ENCODE results near the gene MLLT6.

Gene MLLT6

DNA sequence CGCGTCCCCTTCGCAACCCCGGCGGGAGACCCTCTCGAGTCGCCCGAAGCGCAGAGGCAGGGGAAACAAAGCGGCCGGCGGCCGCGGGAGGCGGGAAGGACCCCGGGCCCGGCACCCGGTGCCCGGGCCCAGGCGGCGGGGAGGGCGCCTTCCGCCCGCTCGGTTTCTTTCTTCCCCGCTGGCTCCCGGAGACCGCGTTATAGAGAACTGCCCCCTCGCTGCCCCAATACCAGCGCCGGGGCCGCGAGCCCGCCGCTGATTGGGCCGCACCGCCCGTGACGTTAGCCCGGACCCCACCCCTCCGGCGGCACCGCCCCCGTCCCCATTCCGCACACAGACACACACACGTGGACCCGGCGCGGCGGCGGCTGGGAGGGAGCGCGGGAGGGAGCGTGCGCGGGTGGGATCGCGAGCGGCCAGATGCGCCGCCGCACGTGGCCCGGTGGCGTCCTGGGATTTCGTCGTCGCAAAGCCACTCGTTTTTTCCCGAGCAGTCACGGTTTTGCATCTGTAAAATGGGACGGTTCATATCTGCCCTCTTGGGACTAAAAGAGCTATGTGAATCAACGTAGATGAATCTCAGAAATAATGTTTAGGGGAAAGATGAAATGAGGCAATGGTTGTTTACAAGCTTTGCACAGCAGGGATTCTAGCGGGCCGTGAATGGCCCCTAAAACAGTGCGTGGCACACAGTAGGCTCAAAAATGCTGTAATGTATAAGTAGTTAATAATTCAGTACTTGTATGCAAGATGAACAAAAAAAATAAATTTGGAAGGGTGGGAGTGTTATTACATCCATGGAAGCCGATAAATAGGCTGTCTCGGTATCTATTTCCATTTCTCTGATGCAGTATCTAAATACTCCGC, 30.1 kb upstream of the MLLT6 start, which contains the start of gene EPOP:
Gene EPOP, minus strand, starts transcription at position 209 of the 867 bp plus-strand sequence. CDS start 462 bp downstream, outside the sequence.
- peak; percentile 90 to 91 for DNase-seq (ENCODE audit: low read depth in 2 of 2)

DNA sequence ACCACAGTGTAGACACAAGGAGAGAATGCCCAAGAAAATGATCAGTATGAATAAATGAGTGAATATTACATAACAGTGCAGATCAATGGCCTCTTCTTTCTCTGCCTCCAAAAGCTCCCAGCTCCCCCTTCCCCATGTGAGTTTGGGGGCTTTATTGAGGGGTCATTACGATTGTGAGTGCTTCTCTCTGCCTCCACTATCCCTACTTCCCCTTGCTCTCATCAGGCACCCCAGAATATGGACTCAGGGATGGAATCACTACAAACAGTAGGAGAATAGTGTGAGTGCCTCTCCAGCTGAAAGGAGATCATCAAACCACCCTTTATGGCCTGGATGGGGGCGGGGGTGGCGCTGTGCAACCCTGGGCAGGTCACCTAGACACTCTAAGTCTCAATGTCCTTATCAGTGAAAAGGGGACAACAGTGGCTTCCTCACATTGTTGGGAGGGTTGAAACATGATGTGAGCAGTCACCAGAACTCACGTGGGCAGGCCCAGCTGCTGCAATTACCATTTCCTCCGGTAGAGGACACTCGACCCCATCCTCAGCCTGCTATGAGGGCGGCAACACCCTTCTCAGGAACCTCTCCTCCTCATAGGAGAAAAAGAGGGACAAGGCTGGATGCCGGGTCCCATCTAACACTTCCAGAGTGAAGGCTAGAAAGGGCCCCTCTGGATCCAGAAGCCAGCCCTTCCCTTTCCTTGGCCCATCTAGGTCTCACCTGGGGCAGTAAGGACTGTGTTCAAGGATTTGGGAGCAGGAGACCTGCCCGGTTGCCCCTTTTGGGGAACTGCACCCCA, 28.2 kb upstream of the MLLT6 start:
- DNase-seq (ENCODE audit: low read depth in 2 of 2) = peak; percentile 68 to 75

- no peak for DNase-seq (ENCODE audit: low read depth in 2 of 2)
These were observed 27.3 kb upstream of the MLLT6 start for GRCh38 chr17:38677819-38678218.

DNA sequence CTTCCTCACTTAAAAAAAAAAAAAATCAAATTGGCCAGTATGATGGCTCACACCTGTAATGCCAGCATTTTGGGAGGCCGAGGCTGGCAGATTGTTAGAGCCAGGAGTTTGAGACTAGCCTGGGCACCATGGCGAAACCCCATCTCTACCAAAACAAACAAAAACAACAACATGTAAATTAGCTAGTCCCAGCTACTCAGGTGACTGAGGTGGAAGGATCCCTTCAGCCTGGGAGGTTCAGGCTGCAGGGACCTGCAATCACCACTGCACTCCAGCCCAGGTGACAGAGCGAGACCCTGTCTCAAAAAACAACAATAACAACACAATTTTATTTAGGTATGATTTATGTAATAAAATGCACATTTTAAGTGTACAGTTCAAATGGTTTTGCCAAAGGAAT, 24.0 kb upstream of the MLLT6 start:
- DNase-seq (ENCODE audit: low read depth in 2 of 2) = no peak

DNA sequence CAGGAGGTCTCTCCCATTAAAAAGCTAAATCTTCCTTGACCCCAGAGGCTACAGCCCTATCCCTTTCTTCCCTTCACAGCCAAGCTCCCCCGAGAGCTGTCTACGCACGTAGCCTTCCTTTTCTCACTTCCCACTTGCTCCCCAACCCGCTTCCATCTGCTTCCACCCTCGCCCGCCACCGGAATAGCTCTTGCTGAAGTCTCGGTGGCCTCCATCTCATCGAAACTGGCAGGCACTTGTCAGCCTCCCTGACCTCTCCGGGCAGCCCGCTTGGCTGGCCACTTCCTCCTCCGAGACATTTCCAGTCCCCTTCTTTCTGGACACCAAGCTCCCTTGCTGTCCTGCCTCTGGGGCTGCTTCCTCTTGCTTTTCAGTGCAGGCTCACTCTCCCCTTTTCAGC, 19.6 kb upstream of the MLLT6 start:
- no peak for DNase-seq (ENCODE audit: low read depth in 2 of 2)

DNA sequence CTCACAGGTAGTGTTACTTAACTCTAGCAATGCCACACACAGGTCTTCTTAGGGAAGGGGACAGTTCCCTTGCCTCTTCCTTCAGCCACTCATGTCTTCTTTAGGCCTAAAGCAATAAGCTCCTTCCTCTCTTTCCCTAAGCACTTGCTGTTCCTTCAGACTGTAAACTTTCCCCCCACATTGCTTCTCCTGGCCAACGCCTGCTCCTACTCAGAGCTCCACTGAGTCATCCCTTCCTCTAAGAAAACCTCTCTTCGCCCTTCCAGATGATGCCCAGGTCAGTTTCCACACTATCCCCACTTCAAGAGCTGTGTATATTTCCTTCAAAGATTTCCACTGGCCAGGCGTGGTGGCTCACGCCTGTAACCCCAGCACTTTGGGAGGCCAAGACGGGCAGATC, 17.8 kb upstream of the MLLT6 start:
- DNase-seq (ENCODE audit: low read depth in 2 of 2) = no peak

DNA sequence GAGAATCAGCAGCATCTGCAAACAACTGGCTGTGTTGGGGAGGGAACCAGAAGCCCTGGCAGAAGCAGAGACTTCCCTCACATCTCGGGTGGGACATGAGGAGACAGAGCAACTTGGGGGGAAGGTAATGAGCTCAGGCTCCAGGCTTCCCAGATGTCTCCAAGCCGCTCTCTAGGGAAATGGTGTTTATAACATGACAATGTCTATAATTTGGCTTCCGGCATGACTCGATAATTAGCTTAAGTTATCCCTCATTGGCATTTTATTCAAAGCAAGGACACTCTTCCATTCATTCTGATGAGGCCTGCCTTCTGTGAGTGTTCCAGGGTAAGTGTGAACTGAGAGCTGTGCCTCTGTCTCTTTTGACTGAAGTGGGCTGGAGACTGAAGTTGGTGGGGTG, 14.7 kb upstream of the MLLT6 start:
- DNase-seq (ENCODE audit: low read depth in 2 of 2) = no peak

DNA sequence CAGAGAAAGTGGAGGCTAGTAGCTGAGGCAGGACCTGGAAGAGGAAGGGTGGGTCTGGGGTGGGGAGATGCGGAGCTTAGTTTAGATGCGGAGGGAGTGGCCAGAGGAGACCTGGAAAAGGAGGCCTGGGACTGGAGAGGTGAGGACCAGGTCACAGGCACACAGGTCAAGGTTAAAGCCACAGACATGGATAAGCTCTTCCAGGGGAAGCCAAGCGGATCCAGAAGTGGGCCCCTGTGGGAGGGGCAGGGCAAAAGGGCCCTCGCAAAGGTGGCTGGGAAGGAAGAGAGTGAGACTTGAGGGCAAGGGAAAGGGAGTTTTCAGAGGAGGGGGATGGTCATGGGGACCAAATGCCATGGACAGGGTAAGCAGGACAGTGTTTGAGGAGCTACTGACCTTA, 13.9 kb upstream of the MLLT6 start:
- no peak for DNase-seq (ENCODE audit: low read depth in 2 of 2)

DNA sequence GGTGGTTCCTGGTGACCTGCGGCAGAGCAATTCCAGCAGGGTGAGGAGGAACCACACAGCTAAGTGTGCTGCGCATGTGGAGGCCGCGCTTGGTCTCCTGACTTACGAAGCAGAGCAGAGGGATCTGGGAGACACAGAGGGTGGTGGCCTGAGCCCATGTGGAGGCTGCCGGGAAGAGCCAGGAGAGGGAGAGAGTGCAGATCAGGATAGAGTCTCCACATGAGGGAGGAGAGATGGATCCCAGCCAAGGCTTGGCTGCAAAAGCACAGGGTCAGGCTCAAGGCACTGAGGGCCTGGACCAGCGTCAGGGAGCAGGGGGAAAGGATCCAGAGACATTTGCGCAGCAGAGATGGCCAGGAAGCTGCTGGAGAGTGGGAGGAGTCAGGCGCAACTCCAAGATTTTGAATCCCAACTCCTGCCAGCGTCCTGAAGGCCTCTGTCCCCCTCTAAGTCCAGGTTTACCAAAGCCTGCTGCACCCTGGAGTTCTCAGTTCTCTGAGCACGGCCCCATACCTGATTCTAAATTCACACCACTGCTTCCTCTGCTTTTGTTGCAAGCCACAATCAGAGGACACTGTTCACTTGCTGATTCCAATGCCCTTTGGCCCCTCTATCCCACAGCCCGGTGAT, 11.3 kb upstream of the MLLT6 start:
- DNase-seq (ENCODE audit: low read depth in 2 of 2) = no peak

GRCh38 chr17:38697061-38697820, 7.8 kb upstream of the MLLT6 start:
- DNase-seq (ENCODE audit: low read depth in 2 of 2) = no peak

- DNase-seq (ENCODE audit: low read depth in 2 of 2) = no peak
These were observed 6.3 kb upstream of the MLLT6 start for GRCh38 chr17:38698760-38699159.

- peak; percentile 76 to 86 for DNase-seq (ENCODE audit: low read depth in 2 of 2)
These were observed 3.4 kb upstream of the MLLT6 start for GRCh38 chr17:38701504-38702165.

GRCh38 chr17:38702166-38702915, 2.7 kb upstream of the MLLT6 start:
- peak; percentile 76 to 77 for DNase-seq (ENCODE audit: low read depth in 2 of 2)

DNA sequence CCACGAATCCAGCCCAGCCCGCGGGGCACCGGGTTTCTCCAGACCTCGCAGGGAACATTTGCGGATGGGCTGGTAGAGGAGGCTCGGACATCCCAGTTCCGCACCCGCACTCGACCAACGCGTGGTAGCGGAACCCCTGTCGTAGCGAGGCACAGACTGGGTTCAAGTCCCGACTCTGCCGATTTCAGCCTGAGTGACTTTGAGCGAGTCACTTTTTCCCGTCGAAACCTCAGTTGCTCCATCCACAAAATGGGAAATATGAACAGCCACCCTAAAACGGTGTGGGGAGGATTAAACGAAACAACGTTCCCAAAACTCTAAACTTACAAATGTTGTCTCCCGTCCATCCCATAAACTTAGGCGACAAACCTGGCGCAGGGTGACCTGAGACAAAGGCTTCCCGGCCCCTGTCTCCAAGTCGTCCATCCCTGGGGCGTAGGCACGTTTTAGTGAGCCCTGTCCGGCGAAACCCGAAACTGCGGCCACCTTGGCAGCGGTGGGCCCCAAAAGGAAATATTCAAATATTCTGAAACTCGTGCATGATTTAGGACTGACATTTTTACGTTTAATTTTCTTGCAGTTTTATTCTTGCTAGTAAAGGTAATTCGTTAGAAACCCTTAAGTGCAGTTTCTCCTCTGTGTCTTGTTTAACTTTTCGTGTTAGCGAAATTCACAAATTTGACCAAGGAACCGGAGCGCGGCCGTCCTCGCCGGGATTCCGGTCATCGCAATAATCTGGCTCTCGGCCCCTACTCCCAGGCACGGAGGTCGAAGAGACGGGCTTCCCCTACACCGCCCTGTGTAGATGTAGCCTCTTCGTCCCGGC, 1.9 kb upstream of the MLLT6 start:
- DNase-seq (ENCODE audit: low read depth in 2 of 2) = peak in 1 of 2 donors; percentile 31

DNA sequence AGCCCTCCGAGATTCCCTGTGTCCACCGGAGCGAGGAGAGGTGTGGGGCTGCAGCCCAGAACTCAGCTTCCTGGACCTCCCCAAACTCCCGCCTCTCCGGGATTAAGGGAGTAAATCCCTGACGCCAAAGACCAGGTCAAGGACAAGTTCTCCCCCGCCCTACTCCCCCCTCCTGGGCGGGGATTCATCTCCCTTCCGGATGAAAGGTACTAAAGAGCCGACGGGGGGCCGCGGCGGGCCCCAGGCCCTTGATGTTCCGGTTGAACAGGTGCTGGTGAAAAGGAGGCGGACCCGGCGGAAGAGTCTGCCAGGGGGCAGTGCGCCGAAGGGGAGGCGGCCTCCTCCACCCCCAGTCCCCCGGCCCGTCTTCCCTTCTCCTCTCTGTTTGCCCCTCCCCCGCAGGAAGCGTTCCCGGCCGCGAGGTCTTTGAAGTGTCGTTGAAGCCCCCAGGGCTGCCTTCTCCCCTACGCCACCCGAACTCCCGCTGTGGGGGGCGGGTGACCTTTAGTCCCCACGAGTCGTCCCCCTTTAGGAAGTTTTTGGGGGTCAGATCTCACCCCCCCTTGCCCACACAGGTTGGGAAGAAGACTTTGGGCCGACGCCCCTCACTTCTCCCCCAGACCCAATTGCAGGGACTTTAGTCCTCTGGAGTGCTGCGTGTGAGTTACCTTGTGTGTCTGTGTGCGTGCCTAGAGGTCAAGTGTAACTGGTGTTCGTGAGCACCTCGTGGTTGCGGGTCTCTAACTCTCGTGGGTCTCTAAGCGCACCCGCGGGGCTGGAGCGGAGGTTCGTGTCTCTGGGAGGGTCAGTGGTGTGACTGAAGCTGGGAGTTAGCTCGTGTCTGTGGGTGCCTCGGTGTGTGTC, 1.1 kb upstream of the MLLT6 start:
- DNase-seq (ENCODE audit: low read depth in 2 of 2) = peak; percentile 83 to 86

DNA sequence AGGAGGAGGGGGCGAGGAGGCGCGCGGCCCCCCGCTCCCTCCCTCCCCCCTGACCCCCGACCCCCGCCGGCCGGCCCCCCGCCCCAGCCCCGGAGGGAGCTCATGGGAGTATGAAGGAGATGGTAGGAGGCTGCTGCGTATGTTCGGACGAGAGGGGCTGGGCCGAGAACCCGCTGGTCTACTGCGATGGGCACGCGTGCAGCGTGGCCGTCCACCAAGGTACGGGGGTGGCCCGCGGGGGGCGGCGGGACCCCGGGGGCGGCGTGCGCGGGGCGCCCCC, 390 bp downstream of the MLLT6 start:
- DNase-seq (ENCODE audit: low read depth in 2 of 2) = no peak

- no peak for DNase-seq (ENCODE audit: low read depth in 2 of 2)
These were observed 881 bp downstream of the MLLT6 start for GRCh38 chr17:38705803-38706504.

Data from stimulated activated CD8-positive, alpha-beta memory T cell treated with anti-CD3 and anti-CD28 coated beads, Interleukin-15, amount 100 ng/mL, for 48 hours (primary cell).